22Rv1 (cell line): ENCODE data around the gene TIMM10B.

Experiments used
- H3K27ac ChIP-seq: fragments of 450-650 bp; 2 replicates; pipeline ENCODE4 v1.5.1; 2017
- ZFX ChIP-seq: fragments of 450-650 bp; IDR thresholded peaks from 2 replicates; pipeline ENCODE4 v1.6.1; 2017; ENCODE audit warnings: antibody characterized with exemption, borderline replicate concordance
- TF ChIP-seq, protein P1 (sequence below): fragments of 450-650 bp; IDR thresholded peaks from 2 replicates; pipeline ENCODE4 v1.5.1; 2017; ENCODE audit warnings: mild to moderate bottlenecking

TIMM10B gene

DNA sequence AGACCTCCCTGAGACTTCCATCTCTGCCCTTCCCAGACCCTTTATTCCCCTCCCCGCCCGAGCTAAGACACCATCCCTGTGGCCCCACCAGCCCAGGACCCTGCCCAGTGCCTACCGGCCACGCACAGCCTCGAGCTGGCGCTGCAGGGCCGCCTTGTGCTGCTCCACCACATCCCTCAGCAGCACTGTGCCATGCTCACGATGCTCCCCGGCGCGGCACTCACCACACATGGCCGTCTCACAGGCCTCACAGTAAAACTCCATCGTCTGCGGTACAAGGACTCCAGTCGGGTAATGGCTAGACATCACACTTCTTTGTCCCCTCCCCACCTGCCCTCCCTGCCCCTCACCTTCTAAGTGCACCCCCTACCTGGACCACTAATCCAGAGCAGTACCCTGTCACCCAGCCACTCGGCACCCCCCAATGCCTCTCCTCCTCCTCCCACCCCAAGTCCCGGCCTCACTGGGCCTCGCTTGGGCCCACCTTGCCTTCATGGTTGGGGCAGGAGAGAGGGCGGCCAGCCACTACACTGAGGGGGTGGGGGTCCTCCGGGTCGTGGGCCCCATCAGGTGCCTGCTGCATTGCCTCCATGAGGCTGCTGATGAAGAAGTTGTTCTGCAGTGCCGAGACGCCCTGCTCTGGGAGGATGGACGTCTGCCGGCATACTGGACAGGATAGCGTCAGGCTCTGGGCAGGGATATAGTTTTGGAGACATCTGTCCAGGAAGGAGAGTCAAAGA is 23.6 kb upstream of the TIMM10B start:
- TF ChIP-seq, protein P1, sequence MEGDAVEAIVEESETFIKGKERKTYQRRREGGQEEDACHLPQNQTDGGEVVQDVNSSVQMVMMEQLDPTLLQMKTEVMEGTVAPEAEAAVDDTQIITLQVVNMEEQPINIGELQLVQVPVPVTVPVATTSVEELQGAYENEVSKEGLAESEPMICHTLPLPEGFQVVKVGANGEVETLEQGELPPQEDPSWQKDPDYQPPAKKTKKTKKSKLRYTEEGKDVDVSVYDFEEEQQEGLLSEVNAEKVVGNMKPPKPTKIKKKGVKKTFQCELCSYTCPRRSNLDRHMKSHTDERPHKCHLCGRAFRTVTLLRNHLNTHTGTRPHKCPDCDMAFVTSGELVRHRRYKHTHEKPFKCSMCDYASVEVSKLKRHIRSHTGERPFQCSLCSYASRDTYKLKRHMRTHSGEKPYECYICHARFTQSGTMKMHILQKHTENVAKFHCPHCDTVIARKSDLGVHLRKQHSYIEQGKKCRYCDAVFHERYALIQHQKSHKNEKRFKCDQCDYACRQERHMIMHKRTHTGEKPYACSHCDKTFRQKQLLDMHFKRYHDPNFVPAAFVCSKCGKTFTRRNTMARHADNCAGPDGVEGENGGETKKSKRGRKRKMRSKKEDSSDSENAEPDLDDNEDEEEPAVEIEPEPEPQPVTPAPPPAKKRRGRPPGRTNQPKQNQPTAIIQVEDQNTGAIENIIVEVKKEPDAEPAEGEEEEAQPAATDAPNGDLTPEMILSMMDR: no peak
- TF ChIP-seq ZFX: no peak
- no peak overlapping the region for H3K27ac ChIP-seq

DNA sequence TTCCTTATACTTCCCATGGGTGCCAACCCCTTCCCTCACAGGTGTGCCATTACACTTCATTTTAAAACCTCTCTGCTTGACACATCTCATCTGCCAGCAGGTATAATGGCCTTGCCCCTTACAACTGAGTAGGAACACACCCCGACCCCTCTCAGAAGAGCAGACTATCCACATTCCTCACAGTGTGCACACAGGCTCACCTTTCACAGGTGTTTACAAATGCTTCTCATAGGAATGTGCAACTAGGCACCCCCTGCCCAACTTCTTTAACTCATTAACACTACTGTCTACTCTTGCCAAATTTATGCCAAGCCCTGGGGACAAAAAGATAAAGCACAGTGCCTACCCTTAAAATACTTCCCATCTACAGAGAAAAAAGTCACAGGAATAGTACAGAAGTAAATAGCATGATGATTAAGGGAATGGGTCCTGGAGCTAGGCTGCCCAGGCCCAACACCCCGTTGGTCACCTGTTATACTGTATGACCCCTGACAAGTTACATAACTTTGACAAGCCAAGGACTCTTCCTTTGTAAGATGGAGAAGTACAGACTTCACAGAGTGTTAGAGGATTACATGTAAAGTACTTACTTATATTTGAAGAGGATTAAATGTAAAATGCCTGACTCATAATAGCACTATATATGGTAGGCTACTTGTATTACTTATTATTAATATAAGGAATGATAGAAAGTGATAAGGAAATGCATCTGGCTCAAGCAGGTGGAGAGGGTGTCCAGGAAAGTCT is 22.8 kb upstream of the TIMM10B start:
- TF ChIP-seq, protein P1: no peak
- no peak for TF ChIP-seq ZFX
- no peak overlapping the region for H3K27ac ChIP-seq

DNA sequence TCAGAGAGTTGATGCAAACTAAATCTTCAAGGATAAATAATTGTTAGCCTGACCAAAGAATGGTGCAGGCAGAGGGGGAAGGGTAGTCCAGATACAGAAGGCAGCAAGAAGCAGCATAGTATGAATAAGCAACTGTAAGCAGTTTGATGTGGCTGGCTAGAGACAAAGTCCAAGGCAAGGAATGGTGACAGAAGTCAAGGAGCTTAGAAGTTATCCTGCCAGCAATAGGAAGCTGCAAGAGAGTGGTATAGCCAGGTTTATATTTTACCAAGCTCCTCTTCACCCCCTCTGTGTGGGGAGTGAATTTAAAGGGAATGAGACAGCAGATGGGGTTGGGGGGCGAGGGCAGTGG is 22.2 kb upstream of the TIMM10B start:
- 0 out of 2 replicates have a peak overlapping the region, but pooled peaks have one; percentile 13 for H3K27ac ChIP-seq
- TF ChIP-seq ZFX: no peak
- TF ChIP-seq, protein P1: no peak

DNA sequence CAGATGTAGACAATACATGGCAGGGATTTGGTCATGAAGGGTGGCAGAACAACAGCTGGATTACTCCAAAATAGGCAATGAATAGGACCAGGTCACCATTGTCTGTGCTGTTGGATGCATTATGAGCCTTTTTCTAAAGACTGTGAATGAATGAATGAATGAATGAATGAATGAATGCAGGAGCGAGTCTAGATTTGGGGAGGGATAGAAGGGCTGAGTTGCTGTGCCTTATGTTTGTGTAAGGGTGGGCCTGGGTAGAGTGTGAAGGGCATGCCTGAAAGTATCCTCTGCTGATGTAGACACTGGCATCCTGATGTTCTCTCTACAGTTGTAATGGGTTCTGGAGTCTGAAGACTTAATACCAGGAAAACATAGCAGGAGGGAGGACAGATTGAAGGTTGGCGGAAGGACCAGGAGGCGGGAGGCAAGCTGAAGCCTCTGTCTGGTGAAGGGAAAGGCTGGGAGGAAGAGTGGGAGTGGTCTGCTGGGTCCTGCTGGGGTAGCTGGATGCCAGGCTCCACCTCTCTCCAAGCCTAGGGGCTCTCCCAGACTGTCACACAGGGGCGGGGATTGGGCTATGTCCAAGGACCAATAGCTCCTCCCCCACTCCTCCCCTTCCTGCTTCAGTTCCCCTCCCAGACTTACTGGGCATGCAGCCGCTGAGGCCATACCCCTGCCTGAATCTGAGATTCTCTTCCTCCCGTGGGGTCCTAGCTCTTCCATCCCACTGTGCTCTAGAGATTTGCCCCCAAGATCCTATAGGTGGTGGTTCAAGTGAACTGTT is 12.4 kb upstream of the TIMM10B start:
- H3K27ac ChIP-seq: peak overlapping the region; percentile 100
- TF ChIP-seq, protein P1: no peak
- no peak for TF ChIP-seq ZFX

DNA sequence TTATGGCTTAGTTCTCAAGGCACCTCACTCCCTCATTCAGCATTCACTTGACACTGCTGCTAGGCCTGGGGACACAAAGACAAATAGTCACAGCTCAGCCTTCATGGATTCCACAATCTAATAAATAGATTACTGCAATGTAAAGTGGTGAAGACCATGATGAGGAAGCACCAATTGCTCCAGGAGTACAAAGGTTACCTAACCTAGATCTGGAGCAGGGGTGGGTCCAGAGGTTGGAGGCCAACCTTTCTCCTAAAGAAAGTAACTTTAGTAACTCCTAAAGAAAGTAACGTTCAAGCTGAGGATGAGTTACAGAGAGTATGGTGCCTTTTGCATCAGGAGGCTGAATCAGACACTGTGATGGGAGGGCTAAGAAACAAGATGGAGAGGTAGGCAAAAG is 11.7 kb upstream of the TIMM10B start:
- no peak for TF ChIP-seq ZFX
- TF ChIP-seq, protein P1: no peak
- peak overlapping the region; percentile 100 for H3K27ac ChIP-seq

DNA sequence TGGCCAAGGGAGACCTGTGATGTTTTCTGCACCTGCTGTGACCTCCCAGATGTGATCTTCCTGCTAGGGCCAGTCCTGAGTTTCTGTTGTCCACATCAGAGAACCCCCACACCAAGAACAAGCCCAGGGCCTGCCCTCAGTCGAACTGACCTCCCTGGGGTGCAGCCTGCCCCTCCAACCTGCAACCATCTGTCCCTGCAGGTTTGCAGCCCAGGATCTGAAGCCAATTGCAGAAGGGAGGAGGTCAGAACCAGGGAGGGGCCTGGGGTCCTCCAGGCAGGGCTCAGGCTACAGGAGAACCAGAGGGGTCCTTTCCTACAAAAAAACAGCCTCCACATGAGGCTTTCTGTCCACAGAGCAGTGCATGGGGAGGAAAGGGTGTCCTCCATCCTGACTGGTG is 8.4 kb upstream of the TIMM10B start:
- peak overlapping the region; percentile 100 for H3K27ac ChIP-seq
- TF ChIP-seq ZFX: no peak
- TF ChIP-seq, protein P1: no peak
